Stimulated activated CD8-positive, alpha-beta memory T cell treated with anti-CD3 and anti-CD28 coated beads, Interleukin-15, amount 100 ng/mL, for 4 hours (primary cell): Measurements from ENCODE around the gene EMC6.
A peak's percentile ranks its signal among the peaks of the same experiment; 100 is the strongest.

Experiments used
- DNase-seq, 2 donors: peaks; one replicate each; pipeline ENCODE4 v3.0.0-alpha.2; 2020; ENCODE audit warnings: low read depth in 2 of 2

The EMC6 gene

DNA sequence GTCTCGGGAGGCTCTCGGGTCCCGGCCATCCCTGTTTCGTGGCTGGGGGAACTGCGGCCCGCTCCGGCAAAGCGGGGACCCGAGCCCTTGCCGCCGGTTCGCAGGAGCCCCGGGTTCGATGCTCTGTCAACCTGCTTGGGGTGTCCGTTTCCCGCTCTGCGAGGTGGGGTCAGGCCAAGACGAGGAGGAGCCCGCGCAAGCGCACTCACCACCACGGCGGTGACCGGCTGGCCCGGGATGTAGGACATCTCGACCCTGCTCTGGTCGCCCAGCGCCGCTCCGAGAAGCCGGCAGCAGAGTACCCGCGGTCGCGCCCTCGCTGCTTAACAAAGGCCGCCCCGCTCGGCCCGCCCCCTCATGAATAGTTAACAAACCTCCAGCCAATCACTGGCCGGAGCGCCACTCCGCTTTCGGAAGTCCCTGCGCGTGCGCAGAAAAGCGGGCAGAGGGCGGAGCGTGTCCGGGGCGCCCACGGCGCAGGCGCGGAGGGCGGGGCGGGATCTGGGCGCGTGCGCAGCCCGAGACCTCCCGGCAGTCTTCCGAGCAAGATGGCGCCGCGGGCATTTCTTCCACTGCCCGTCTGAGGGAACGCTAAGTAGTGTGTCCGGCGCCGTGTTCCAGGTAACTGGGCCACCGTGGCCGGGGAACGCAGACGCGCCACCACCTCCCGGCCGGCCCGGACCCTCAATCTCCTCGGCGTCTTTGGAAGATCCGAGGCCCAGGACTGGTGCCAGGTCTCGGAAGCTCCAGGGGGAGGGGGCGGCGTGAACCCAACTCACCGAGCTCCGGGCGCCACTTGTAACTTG, at the start of gene EMC6, which contains the start of gene TAX1BP3:
TSS of gene EMC6 (plus strand) at position 534 of the 806 bp plus-strand sequence. CDS start 335 bp downstream, outside the sequence.
TSS of gene TAX1BP3 (minus strand) at position 300 of the 806 bp plus-strand sequence. CDS start at position 248, 52 bp downstream.
- peak; percentile 94 to 99 for DNase-seq

DNA sequence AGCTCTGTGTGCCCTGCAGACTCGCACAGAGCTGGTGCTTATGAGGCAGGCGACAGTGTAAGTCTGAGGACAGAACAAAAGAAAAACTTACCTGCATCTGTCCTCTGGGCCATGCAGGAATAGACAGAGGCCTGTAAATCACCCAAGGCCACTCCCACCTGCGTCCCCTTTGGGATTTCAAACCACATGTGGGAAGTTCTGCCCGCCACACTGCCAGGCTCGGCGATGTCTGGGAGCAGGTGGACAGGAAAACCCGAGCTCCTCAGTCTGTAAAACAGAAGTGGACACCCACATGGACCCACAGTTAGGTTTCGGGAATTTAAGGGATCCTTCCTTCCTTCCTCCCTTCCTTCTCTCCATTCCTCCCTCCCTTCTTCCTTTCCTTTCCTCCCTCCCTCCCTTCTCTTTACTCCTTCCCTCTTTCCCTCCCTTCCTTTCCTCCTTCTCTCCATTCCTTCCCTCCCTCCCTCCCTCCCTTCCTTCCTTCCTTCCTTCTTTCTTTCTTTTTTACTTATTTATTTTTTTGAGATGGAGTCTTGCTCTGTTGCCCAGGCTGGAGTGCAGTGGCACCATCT, 47.4 kb upstream of the EMC6 start:
- DNase-seq: no peak

DNA sequence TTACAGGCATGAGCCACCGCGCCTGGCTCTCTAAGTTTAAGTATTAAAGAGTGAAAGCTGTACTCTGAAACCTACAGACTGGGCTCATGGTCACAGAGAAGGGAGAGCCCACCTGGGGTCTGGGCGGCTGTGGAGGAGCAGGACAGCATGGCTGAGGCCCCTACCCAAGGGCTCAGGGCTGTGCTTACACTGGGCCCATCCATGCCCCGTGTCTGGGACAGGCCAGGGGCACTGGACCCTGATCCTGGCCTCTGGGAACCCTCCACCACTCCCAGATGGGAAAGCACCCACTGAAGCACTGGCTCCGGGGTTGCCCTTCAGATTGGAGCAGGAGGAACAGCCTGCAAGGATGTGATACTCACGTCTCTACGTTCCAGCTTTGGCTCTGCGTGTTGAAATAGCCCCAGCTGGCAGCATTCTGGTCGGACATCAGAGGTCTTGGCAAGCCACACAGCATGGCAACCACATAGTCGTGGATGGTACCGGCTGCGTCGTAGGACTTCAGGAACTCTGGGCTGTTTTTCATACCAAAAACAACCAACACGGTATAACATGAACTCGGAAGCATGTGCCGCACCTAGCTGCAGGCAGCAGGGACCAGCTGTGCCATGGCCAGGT, 45.5 kb upstream of the EMC6 start:
- DNase-seq: no peak

DNA sequence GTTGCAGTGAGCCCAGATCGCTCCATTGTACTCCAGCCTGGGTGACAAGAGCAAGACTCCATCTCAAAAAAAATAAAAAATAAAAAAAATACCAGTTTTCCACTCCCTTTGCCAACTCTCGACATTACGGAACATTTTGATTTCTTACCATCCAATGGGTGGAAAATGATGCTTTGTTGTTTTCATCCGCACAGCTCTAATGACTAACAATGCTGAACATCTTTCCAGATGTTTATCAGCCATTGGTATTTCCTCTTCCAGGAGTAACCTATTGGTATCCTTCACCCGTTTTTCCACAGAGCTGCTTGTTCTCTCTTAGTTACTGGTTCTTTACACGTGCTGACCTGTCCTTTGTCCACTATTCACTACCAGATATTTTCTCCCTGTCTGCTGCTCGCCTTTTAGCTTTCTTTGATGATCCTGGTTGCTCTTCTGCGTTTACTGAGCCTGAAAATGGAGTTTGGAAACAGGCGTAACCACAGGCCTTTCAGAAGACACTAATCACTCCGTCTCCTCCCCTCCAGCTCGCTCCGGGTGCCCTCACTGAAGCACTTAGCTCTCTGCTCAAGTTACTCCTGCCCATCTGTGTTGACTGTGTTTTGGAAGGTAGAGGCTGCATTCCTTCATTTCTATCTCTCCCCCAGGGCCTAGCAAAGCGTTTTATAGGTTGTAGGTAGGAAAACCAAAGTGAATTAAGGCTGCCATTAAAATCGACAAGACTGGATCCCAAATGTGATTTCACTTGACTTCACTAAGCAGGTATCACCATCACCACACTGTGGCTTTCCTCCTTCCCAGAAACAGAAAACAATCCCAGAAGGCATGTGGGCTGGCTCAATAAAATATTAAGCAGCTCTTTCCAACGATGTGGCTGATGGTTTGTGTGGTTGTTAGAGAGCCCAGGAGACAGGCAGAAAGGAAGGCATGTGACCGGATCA, 41.5 kb upstream of the EMC6 start:
- DNase-seq: no peak

DNA sequence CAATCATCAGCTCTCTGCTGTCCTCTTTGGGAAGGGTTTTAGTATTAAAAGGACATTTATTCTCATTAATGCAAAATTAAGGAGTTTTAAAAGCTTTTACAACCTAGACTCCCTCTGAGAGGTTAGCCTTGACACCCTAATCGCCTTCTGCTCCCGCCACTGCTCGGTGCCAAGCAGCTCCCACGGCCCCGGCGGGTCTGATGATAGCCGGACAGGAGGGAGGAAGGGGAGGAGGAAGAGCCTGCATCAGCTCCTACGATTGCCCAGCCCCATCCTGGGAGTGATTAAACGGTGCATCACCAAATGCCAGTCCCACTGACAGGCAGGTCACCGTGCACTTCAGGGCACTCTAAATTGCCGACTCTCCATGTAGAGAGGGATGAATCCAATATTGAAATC, 40.8 kb upstream of the EMC6 start:
- DNase-seq: no peak

DNA sequence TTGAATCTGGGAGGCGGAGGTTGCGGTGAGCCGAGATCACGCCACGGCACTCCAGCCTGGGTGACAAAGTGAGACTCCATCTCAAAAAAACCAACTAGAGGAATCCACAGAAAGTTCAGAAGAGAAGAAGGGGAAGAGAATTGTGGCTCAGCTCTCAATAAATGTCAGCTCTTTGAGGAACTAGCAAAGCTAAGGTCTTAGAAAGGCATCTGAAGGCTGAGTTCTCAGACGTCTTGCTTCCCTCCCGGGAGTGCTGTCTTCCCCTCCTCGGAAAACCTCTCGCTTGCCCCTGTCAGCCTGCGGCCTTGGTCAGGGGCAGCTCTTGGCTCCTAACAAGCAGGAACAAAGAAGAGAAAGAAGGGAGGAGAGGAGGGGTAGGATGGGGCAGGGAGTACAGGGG, 37.8 kb upstream of the EMC6 start:
- DNase-seq: no peak

DNA sequence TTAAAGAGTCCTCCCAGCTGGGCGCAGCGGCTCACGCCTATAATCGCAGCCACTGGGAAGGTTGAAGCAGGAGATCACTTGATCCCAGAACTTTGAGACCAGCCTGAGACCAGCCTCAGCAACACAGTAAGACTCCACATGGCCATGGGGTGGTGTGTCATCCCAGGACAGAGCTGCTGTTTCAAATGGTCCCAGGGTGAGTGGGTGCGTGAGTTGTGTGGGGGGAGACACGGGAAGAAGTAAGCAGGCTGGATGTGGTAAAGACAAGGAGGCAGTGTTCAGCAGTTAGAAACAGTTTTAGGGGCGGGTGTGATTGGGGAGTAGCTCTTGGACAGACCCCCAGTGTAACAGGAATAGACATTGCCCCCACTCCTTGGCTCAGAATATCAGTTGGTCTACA, 36.3 kb upstream of the EMC6 start:
- no peak for DNase-seq

DNA sequence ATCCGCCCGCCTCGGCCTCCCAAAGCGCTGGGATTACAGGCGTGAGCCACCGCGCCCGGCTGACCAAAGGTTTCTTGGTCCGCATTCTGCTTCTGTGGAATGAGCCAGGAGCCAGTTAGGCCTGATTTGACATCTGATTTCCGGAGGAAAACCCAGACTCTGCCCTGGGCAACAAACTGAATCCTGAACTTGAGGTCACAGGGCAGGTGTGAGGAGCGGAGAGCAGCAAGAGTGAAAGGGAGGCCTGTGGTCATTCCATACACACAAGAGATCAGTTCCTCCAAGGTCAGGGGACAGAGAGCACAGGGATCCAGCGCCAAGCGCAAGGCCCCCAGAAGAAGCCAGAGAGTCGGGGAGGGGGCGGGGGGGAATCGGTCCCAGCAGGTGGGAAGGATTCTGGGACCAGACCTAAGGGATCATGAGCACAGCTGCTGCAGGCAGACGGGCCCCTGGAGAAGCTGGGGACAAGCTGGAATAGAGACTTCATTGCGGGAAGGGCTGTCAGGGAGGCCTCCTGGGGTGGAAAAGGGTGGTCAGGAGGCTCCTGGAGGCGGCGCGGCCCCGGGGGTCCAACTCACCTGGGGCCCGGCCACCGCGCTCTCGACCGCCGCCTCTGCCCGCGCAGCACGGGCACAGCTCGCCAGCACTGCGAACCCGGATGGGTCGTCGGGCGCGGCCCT, 33.0 kb upstream of the EMC6 start:
- DNase-seq: no peak

DNA sequence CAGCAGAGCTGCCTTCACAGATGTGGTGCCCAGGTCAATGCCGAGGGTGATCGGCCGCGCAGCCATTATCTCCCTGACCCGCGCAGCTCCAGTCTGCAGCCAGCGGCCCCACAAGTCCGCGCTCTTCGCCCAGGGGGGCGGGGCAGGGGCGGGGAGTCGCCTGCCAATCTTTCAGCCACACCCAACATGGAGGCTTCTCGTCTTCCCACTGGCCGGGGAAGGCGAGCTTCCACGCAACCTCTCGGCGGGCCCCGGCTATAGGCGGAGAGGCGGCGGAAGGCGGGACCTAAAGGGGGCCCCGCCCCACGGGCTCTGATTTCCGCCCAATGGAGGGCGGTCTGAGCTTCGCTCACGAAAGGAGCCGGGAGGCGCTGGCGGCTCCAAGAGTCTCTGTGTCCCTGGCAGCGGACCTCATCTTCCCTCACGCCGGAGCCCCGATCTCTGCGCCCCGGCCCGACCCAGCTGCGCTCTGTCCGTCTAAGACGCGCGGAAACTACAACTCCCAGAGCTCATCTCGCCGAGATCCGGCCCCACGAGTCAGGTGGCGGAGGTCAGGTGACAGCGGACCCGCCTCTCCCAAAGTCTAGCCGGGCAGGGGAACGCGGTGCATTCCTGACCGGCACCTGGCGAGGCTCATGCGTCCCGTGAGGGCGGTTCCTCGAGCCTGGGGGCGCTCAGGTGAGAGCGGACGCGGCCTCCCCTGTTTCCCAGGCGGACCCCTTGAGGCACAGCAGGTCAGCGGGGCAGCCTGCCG, 32.3 kb upstream of the EMC6 start, which contains the start of the genes CTNS and SHPK:
TSS of gene CTNS (plus strand) at position 607 of the 754 bp plus-strand sequence. CDS start 3,447 bp downstream, outside the sequence.
TSS of gene SHPK (minus strand) at position 97 of the 754 bp plus-strand sequence. CDS start at position 66, 31 bp downstream.
- peak; percentile 90 to 93 for DNase-seq

DNA sequence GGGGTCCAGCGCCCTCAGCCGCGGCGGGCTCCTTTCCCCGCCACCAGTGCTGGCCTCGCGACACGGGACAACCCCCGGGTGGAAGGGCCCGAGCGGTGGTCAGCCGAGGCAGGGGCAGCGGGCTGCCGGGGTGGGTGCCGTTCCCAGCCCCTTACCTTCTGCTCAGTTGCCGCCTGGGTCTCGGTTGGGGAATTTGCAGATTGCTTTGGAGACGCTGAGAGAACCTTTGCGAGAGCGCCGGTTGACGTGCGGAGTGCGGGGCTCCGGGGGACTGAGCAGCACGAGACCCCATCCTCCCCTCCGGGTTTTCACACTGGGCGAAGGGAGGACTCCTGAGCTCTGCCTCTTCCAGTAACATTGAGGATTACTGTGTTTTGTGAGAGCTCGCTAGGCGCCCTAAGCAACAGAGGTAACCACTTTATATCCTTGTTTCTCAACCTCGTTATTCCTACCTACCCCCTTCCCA, 31.7 kb upstream of the EMC6 start:
- DNase-seq: no peak

DNA sequence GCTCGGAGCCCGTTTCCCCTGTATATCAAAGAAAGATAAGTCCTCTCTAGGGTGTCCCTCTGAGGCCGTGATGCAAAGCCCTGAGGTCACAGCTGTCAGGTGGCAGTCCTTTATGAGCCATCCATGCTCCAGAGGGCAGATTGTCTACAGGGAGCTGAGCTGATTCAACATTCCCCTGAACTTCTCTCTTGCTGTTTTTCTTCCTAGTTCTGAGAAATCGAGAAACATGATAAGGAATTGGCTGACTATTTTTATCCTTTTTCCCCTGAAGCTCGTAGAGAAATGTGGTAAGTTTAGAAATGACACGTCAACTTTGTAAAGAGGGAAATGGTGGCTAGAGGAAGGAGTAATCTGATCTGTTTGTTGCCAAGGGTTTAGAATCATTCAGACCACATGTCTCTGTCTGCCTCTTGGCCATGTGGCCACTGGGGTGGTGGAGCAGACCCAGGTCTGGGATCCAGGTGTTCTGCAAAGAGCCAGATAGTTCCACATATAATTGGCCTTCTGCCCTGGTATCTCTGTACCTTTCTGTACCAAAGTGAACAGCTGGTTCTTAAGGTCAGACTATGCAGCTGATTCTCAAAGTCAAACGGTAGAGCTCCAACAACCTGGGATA, 28.5 kb upstream of the EMC6 start:
- DNase-seq: no peak

DNA sequence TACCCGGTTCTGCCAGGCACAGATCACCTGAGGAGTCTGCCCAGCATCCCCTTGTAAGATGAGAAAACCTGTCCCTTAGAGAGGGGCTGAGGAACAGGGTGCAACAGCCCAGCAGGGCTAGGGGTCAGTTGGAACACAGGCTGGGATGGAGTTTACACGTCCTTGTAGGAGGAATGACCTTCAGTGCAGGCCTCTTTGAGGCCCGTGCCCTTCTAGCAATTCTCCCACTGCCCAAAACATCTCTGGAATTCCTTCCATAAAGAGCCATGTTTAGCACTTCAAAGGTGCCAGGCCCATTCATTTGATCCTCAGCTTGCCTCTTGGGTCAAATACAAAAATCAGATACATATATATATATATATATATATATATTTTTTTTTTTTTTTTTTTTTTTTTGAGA, 27.6 kb upstream of the EMC6 start:
- DNase-seq: no peak

DNA sequence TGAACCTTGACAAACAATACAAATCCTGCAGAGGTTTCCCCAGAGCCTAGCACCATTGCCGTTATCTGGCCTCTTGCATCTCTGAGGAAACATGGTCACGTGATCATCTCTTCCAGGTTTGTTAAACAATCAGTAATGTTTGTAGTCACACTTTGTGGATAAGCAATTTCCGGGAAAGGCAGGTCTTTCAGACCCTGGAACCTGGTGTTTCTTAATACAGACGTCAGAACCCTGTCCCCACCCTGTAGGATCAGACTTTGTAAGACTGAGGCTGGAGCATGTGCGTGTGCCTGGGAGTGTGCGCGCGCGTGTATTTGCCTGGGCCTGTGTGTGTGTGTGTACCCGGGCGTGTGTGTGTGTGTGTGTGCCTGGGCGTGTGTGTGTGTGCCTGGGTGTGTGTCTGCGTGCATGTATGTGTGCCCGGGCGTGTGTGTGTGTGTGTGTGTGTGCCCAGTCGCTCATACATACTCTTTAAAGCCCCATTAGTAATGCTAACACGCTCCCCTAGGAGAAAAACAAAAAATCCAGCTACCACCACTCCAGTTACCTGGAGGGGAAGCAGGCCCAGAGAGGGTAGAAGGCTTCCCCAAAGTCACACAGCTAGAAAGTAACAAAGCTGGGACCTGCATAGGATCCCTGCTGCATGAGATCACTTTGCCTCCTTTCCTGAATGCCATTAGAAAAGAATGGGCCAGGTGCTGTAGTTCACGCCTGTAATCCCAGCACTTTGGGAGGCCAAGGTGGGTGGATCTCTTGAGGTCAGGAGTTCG, 26.7 kb upstream of the EMC6 start:
- DNase-seq: no peak

DNA sequence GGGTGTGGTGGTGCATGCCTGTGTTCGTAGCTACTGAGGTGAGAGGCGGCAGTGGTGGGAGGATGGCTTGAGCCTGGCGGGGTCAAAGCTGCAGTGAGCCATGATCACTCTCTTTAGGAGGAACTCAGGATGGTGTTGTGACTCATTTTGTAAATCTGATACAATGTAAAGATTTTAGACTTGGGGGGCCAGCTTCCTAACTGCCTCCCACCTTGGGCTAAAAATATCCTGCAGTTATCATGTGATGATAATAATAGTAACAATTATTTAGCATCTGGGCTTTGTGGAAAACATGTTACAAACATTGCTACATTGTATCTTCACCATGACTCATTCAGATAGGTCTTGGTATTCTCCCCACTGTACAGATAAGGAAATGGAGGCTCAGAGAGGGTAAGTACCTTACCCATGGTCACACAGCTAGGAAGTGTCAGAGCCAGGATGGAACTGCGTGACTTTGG, 24.7 kb upstream of the EMC6 start:
- no peak for DNase-seq

DNA sequence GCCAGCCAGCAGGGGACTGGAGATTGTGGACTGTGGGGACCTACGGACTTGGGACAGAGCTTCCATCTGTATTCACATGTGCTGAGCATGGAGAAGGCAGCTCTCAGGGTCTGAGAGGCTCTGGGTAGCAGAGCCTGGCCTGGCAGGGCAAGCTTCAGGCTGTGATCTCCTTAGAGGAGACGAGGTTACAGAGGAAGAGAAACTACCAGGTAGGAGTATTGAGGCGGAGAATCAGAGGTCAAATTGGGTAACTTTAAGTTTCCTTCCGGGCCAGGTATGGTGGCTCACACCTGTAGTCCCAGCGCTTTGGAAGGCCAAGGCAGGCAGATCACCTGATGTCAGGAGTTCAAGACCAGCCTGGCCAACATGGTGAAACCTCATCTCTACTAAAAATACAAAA, 23.3 kb upstream of the EMC6 start:
- DNase-seq: no peak

DNA sequence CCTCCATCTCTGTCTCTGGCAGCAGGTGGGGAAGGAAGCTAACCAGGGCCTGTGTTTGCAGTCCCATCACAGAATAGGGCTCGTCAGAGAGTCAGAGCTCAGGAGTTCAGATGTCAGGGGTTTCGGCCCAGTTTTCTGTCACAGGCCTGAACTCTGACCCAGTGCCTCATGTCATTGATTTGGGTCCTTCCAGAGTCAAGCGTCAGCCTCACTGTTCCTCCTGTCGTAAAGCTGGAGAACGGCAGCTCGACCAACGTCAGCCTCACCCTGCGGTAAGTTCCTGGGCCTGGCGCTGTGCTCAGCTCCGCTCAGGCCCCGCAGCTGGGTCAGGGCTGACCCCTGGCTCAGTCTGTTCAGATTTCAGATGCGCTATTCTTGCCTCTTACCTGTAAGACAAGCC, 21.4 kb upstream of the EMC6 start:
- no peak for DNase-seq

DNA sequence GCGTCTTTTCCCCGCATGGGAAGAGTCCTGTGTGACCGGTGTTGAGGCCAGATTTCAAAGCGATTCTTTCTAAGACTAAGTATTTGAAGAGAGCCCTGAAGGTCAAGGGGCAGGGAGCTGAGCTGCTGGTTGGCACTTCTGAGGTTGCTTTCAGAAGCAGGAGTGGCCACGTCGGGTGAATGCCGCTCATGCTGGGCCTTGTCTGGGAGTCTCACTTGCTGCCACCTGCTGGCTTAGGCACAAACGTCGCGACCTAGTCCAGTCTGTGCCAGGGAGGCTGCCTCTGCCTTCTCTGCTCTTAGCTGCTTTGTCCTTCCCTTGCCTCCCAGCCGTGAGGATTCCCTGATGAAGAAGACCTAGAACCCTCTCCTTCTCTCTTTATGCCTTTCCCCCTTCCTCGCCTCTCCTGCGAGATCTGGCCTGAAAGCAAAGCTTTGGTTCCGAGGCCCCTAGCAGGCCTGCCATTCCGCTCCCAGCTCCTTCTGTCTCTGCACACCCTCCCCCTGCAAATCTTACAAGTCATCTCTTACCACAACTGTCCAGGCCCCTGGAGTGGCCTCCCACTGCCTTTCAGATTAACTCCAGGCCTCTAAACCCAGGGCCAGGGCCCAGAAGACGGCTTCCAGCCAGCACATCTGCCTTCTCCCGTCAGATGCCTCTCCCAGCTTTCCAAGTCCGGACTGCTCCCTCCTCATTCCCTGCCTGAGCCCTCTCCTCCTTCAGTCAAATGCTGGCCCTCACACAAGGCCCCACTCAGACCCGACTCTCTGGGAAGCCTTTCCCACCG, 20.6 kb upstream of the EMC6 start:
- no peak for DNase-seq

DNA sequence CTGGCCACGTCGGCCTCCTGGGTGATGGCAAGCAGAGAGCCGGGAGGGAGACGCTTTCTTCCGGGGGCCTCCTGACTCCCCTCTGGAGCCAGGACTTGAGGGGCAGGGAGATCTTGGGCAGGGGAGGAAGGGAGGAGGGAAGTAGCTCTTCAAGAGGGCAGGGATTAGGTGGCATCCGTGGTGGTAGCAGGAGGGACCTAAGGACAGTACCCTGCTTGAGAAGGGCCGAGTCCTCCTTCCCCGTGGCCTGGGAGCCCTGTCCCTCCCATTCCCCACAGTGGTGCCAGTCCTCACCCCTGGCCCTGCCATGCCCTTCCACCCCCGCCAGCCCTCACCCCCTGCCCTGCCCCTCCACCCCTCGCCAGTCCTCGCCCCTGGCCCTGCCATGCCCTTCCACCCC, 12.8 kb upstream of the EMC6 start:
- DNase-seq: no peak
